ENCODE measurements around the gene WBP2.
"Not testable (repeated sequence)": the region's sequence is repeated elsewhere in the genome, so short reads cannot be mapped to it uniquely, and the experiment has no call there.

Gene WBP2

GRCh38 chr17:75865404-75866188 is 10.5 kb upstream of the WBP2 start:
- DNase-seq, result not testable (repeated sequence)

GRCh38 chr17:75864887-75865286 is 9.8 kb upstream of the WBP2 start:
- DNase-seq, result not testable (repeated sequence)

GRCh38 chr17:75864448-75864871 is 9.3 kb upstream of the WBP2 start:
- peak; percentile 6 to 32 (median 14) for DNase-seq

- DNase-seq, result no peak
Observed at GRCh38 chr17:75861927-75862317, 6.8 kb upstream of the WBP2 start.

GRCh38 chr17:75859358-75859757 is 4.2 kb upstream of the WBP2 start:
- DNase-seq, result not testable (repeated sequence)

- DNase-seq, result no peak
Observed at GRCh38 chr17:75856062-75856756, 1.1 kb upstream of the WBP2 start.

- DNase-seq, result no peak
Observed at GRCh38 chr17:75854881-75855309, 240 bp downstream of the WBP2 start.

- peak in 1 of 6 experiments; percentile 25 for DNase-seq
Observed at GRCh38 chr17:75854101-75854748, 910 bp downstream of the WBP2 start.

GRCh38 chr17:75853433-75853832 is 1.7 kb downstream of the WBP2 start:
- DNase-seq, result no peak

- DNase-seq, result not testable (repeated sequence)
Observed at GRCh38 chr17:75851693-75851991, 3.5 kb downstream of the WBP2 start.

GRCh38 chr17:75850928-75851692 is 4.0 kb downstream of the WBP2 start:
- no peak for DNase-seq

GRCh38 chr17:75849724-75850123 is 5.4 kb downstream of the WBP2 start:
- DNase-seq, result no peak

- DNase-seq, result no peak
Observed at GRCh38 chr17:75849279-75849646, 5.9 kb downstream of the WBP2 start.

- peak; percentile 54 to 81 (median 73) for DNase-seq
Observed at GRCh38 chr17:75848523-75849278, 6.4 kb downstream of the WBP2 start.

- no peak for DNase-seq
Observed at GRCh38 chr17:75847614-75848522, 7.3 kb downstream of the WBP2 start.

- DNase-seq, result no peak
Observed at GRCh38 chr17:75846692-75847613, 8.2 kb downstream of the WBP2 start.

GRCh38 chr17:75845933-75846691 is 9.0 kb downstream of the WBP2 start:
- no peak for DNase-seq

GRCh38 chr17:75845058-75845711 is 9.9 kb downstream of the WBP2 start:
- peak in 5 of 6 experiments; percentile 8 to 51 (median 36) for DNase-seq

Measured in stimulated activated naive CD4-positive, alpha-beta T cell (primary cell).